Stimulated activated CD4-positive, alpha-beta T cell treated with anti-CD3 and anti-CD28 coated beads, Interleukin-2, amount 100 ng/mL, for 24 hours (primary cell): Measurements from ENCODE around the gene VPS29.
A peak's percentile ranks its signal among the peaks of the same experiment; 100 is the strongest.
"Not testable (repeated sequence)": the region's sequence is repeated elsewhere in the genome, so short reads cannot be mapped to it uniquely, and the experiment has no call there.

ENCODE experiments used
- DNase-seq, 2 donors: peaks; one replicate each; pipeline ENCODE4 v3.0.0-alpha.2; 2020

VPS29 gene

GRCh38 chr12:110501752-110502738 lies at the start of gene VPS29, which contains the start of gene RAD9B:
Gene VPS29 (minus strand): TSS chr12:110502111. CDS start chr12:110502051, 60 bp downstream.
Gene RAD9B (plus strand): TSS chr12:110502331. CDS start chr12:110502338, 7 bp downstream.
- DNase-seq: peak; percentile 98 to 99

- no peak for DNase-seq
Observed at GRCh38 chr12:110550981-110551380, 49.1 kb upstream of the VPS29 start.

GRCh38 chr12:110549716-110550115 lies 47.8 kb upstream of the VPS29 start:
- DNase-seq: no peak

- DNase-seq: no peak
Observed at GRCh38 chr12:110548678-110549077, 46.8 kb upstream of the VPS29 start.

- DNase-seq: no peak
Observed at GRCh38 chr12:110547090-110547489, 45.2 kb upstream of the VPS29 start.

GRCh38 chr12:110546339-110546738 lies 44.4 kb upstream of the VPS29 start:
- no peak for DNase-seq

- DNase-seq: no peak
Observed at GRCh38 chr12:110545812-110546211, 43.9 kb upstream of the VPS29 start.

- DNase-seq: not testable (repeated sequence)
Observed at GRCh38 chr12:110545259-110545658, 43.3 kb upstream of the VPS29 start.

- no peak for DNase-seq
Observed at GRCh38 chr12:110543965-110544364, 42.1 kb upstream of the VPS29 start.

GRCh38 chr12:110543252-110543959 lies 41.5 kb upstream of the VPS29 start:
- DNase-seq: no peak

- no peak for DNase-seq
Observed at GRCh38 chr12:110540048-110540447, 38.1 kb upstream of the VPS29 start.

GRCh38 chr12:110538869-110539622 lies 37.1 kb upstream of the VPS29 start:
- no peak for DNase-seq

GRCh38 chr12:110537605-110538409 lies 35.9 kb upstream of the VPS29 start:
- no peak for DNase-seq

GRCh38 chr12:110536834-110537604 lies 35.1 kb upstream of the VPS29 start:
- DNase-seq: no peak

GRCh38 chr12:110534811-110535210 lies 32.9 kb upstream of the VPS29 start:
- DNase-seq: no peak

- no peak for DNase-seq
Observed at GRCh38 chr12:110533607-110534006, 31.7 kb upstream of the VPS29 start.

GRCh38 chr12:110532644-110533043 lies 30.7 kb upstream of the VPS29 start:
- no peak for DNase-seq

- DNase-seq: no peak
Observed at GRCh38 chr12:110531741-110532333, 29.9 kb upstream of the VPS29 start.

- DNase-seq: no peak
Observed at GRCh38 chr12:110530511-110530910, 28.6 kb upstream of the VPS29 start.

- DNase-seq: no peak
Observed at GRCh38 chr12:110528277-110528839, 26.4 kb upstream of the VPS29 start.
